A549 (cell line): Measurements from ENCODE around the gene RASL10A. TPM values are rescaled to one million over a fixed set of nuclear protein-coding genes. Genes with fewer than 3 reads are reported as not detected.

Source experiments
- ATAC-seq, 2 experiments: fragments of 200-7000 bp in 1 of 2; fragments of >200 bp in 1 of 2; cut with Nextera tagmentation in 1 of 2; cut with Tn5 transposase in 1 of 2; 3 replicates each; pipeline versions ENCODE4 v1.8.0 to v1.9.1; 2018 to 2020; ENCODE audit warnings: mild to moderate bottlenecking in 1 of 2, moderate library complexity in 1 of 2
- CTCF ChIA-PET: fragments of 300-600 bp; sonication (Branson Sonifier 250); formaldehyde crosslinking; extraction: SDS; loops from one replicate; lab custom pipeline; 2021; ENCODE audit warnings: antibody characterized with exemption, inconsistent platforms; lab: Yijun Ruan, JAX
- POLR2A ChIA-PET: fragments of 350-600 bp; formaldehyde crosslinking; extraction: SDS; loops from one replicate; lab custom pipeline; 2021; ENCODE audit warnings: antibody characterized with exemption, inconsistent platforms; lab: Yijun Ruan, JAX
- DNase-seq, 2 experiments: peaks; one replicate each; pipeline versions ENCODE4 v3.0.0 to v3.0.0-alpha.2; 2011 to 2016; ENCODE audit warnings: low read depth in 1 of 2, low spot score in 1 of 2
- FAIRE-seq: peaks from 2 replicates; lab custom pipeline; 2011; peaks lifted over from hg19 to GRCh38; lab: Jason Lieb, UNC
- H3K27ac ChIP-seq, 2 experiments: fragments of >200 bp; sonication (Bioruptor Twin); formaldehyde crosslinking; 3 replicates each; pipeline ENCODE4 v1.5.1; 2016 to 2017
- H3K4me1 ChIP-seq: fragments of >200 bp; sonication (Bioruptor Twin); formaldehyde crosslinking; 3 replicates; pipeline ENCODE4 v1.6.1; 2016
- H3K4me2 ChIP-seq: fragments of >200 bp; sonication (Bioruptor Twin); formaldehyde crosslinking; 3 replicates; pipeline ENCODE4 v1.6.1; 2016
- H3K4me3 ChIP-seq: fragments of >200 bp; sonication (Bioruptor Twin); formaldehyde crosslinking; 3 replicates; pipeline ENCODE4 v1.5.1; 2016
- H3K9me3 ChIP-seq: fragments of >200 bp; sonication (Bioruptor Twin); formaldehyde crosslinking; 3 replicates; pipeline ENCODE4 v1.6.1; 2016
- EHF ChIP-seq: fragments of 250-450 bp; sonication (Bioruptor Pico); IDR thresholded peaks from 2 replicates; pipeline ENCODE4 v1.5.0; 2020; ENCODE audit warnings: mild to moderate bottlenecking
- EHMT2 ChIP-seq: fragments of 200-600 bp; sonication (generic); IDR thresholded peaks from 2 replicates; pipeline ENCODE4 v1.6.1; 2016; ENCODE audit warnings: antibody characterized with exemption, low read depth, mild to moderate bottlenecking, moderate library complexity
- ELK1 ChIP-seq: fragments of 150-350 bp; IDR thresholded peaks from 2 replicates; pipeline ENCODE4 v1.6.1; 2014; ENCODE audit warnings: low read depth, mild to moderate bottlenecking, low read length
- ESRRA ChIP-seq: fragments of 150-350 bp; IDR thresholded peaks from 2 replicates; pipeline ENCODE4 v1.6.1; 2014; ENCODE audit warnings: mild to moderate bottlenecking, low read length, borderline replicate concordance
- GATA3 ChIP-seq: IDR thresholded peaks from 2 replicates; pipeline ENCODE4 v1.6.1; 2012; ENCODE audit warnings: borderline replicate concordance
- HEYL ChIP-seq: fragments of 250-450 bp; sonication (Bioruptor Pico); IDR thresholded peaks from 2 replicates; pipeline ENCODE4 v1.8.0; 2021; ENCODE audit warnings: mild to moderate bottlenecking, moderate library complexity
- HMGXB4 ChIP-seq: fragments of 250-450 bp; sonication (Bioruptor Pico); IDR thresholded peaks from 2 replicates; pipeline ENCODE4 v1.5.0; 2021; ENCODE audit warnings: mild to moderate bottlenecking, moderate library complexity, borderline replicate concordance
- HOXA7 ChIP-seq: fragments of 250-450 bp; sonication (Bioruptor Pico); IDR thresholded peaks from 2 replicates; pipeline ENCODE4 v1.5.0; 2020; ENCODE audit warnings: mild to moderate bottlenecking, moderate library complexity
- KDM1A ChIP-seq: fragments of 200-600 bp; sonication (generic); IDR thresholded peaks from 2 replicates; pipeline ENCODE4 v1.6.1; 2016; ENCODE audit warnings: low read depth, mild to moderate bottlenecking
- KDM5A ChIP-seq: fragments of 200-600 bp; sonication (generic); IDR thresholded peaks from 2 replicates; pipeline ENCODE4 v1.6.1; 2016; ENCODE audit warnings: antibody characterized with exemption, mild to moderate bottlenecking
- NPAS2 ChIP-seq: fragments of 250-450 bp; sonication (Bioruptor Pico); IDR thresholded peaks from 2 replicates; pipeline ENCODE4 v1.8.0; 2022; ENCODE audit warnings: mild to moderate bottlenecking, moderate library complexity, borderline replicate concordance
- NR3C1 ChIP-seq: fragments of >200 bp; sonication (Bioruptor Twin); formaldehyde crosslinking; IDR thresholded peaks from 3 replicates; pipeline ENCODE4 v1.6.1; 2017
- RCOR1 ChIP-seq: fragments of 150-350 bp; IDR thresholded peaks from 2 replicates; pipeline ENCODE4 v1.6.1; 2014; ENCODE audit warnings: antibody characterized with exemption, low read length, low read depth
- REST ChIP-seq: fragments of 200-600 bp; sonication (generic); IDR thresholded peaks from 2 replicates; pipeline ENCODE4 v1.6.1; 2016; ENCODE audit warnings: antibody characterized with exemption, mild to moderate bottlenecking, moderate library complexity
- RNF2 ChIP-seq: fragments of 200-600 bp; sonication (generic); IDR thresholded peaks from 2 replicates; pipeline ENCODE4 v1.6.1; 2016; ENCODE audit warnings: low read depth, mild to moderate bottlenecking, antibody characterized with exemption, moderate library complexity, borderline replicate concordance
- SREBF2 ChIP-seq: fragments of 450-650 bp; IDR thresholded peaks from 2 replicates; pipeline ENCODE4 v1.6.1; 2014; ENCODE audit warnings: mild to moderate bottlenecking, moderate library complexity
- TP53 ChIP-seq: fragments of 250-450 bp; sonication (Bioruptor Pico); IDR thresholded peaks from 2 replicates; pipeline ENCODE4 v1.5.0; 2021; ENCODE audit warnings: mild to moderate bottlenecking, moderate library complexity
- ZC3H11A ChIP-seq: fragments of 450-650 bp; IDR thresholded peaks from 2 replicates; pipeline ENCODE4 v1.6.1; 2014; ENCODE audit warnings: antibody characterized with exemption, mild to moderate bottlenecking
- ZFP36 ChIP-seq: fragments of 450-650 bp; IDR thresholded peaks from 2 replicates; pipeline ENCODE4 v1.6.1; 2014; ENCODE audit warnings: borderline replicate concordance; ENCODE audit not compliant: partially characterized antibody
- ZNF302 ChIP-seq: fragments of 250-450 bp; sonication (Bioruptor Pico); IDR thresholded peaks from 2 replicates; pipeline ENCODE4 v1.9.0; 2021; ENCODE audit warnings: inconsistent platforms, mild to moderate bottlenecking, moderate library complexity
- WGBS: methylation state at CpG from one replicate; pipeline ENCODE4 v1.1.6; 2017; ENCODE audit errors: missing lambda C conversion rate; 5-methylcytosine and 5-hydroxymethylcytosine counted together
- polyA plus RNA-seq, 4 experiments: library from polyadenylated mRNA; depleted of rRNA in 3 of 4; stranded (reverse); fragments of >200 nt; fragmentation: RNase III in 1 of 4; extraction: RNeasy Plus Mini Kit Qiagen cat#74134 plus additional on column Dnase treatment in 1 of 4; gene quantifications; 2 replicates in 3 of 4; 3 replicates in 1 of 4; pipeline ENCODE4 v1.2.3, GENCODE V29; 2011 to 2017

RASL10A gene
- polyA plus RNA-seq, 2 of the 4 experiments (the other 2 are of a cell fraction): 0.08 to 0.25 TPM

- H3K9me3 ChIP-seq: no peaks in the 10 kb centered on the region
- H3K4me1 ChIP-seq: no peaks in the 10 kb centered on the region
- TF ChIP-seq HEYL (CRISPR knock-in tag): no peak
- no peak for TF ChIP-seq SREBF2
- no peak for TF ChIP-seq NPAS2 (CRISPR knock-in tag)
- TF ChIP-seq ZC3H11A: no peak
- TF ChIP-seq ZFP36: no peak
- no peak for TF ChIP-seq REST
- TF ChIP-seq EHMT2: no peak
- no peak for TF ChIP-seq TP53 (CRISPR knock-in tag)
- no peak for TF ChIP-seq RCOR1
- TF ChIP-seq ZNF302 (CRISPR knock-in tag): no peak
- no peak for TF ChIP-seq KDM5A
- H3K4me3 ChIP-seq: no peak overlapping the region
- DNase-seq (no peak), FAIRE-seq (no peak), ATAC-seq (no peak)
- POLR2A ChIA-PET: no interaction called here
- 92% methylated on average over 9 of the region's 9 CpGs for WGBS
- no peak overlapping the region for H3K4me2 ChIP-seq
- CTCF ChIA-PET: interaction anchor here (3.2 kb wide), 1 partner anchor 46 kb away, joined by 11 read pairs; the partner anchor contains the start of gene GAS2L1
- H3K27ac ChIP-seq: no peak overlapping the region
Measured at GRCh38 chr22:29352778-29353177, 37.3 kb upstream of the RASL10A start.

GRCh38 chr22:29351891-29352290 lies 36.4 kb upstream of the RASL10A start:
- ATAC-seq: no peak
- TF ChIP-seq NR3C1: no peak
- no peak for TF ChIP-seq KDM1A
- no peak for TF ChIP-seq HMGXB4
- no peaks in the 10 kb centered on the region for H3K4me1 ChIP-seq
- no peak overlapping the region for H3K27ac ChIP-seq
- no peak for DNase-seq
- ChIA-PET POLR2A (no interaction called here), CTCF (no interaction called here)
- no peak for FAIRE-seq
- H3K4me3 ChIP-seq: no peak overlapping the region
- H3K4me2 ChIP-seq: no peak overlapping the region
- no peaks in the 10 kb centered on the region for H3K9me3 ChIP-seq
- WGBS: 96% methylated on average over 3 of the region's 9 CpGs

- CTCF ChIA-PET: interaction anchor here (0.6 to 5.7 kb wide), 2 partner anchors 8 to 44 kb away, joined by 3 to 33 read pairs; no protein-coding TSS in a partner anchor
- FAIRE-seq: no peak
- H3K4me1 ChIP-seq: no peaks in the 10 kb centered on the region
- no peak overlapping the region for H3K4me3 ChIP-seq
- H3K4me2 ChIP-seq: no peak overlapping the region
- POLR2A ChIA-PET: no interaction called here
- no peak for DNase-seq
- whole genome bisulfite sequencing: 98% methylated on average over 5 of the region's 6 CpGs
- H3K9me3 ChIP-seq: no peaks in the 10 kb centered on the region
- H3K27ac ChIP-seq: no peak overlapping the region
- no peak for ATAC-seq
- TF ChIP-seq RNF2 (no peak), HMGXB4 (no peak), ELK1 (no peak), HEYL (CRISPR knock-in tag) (no peak), SREBF2 (no peak), REST (no peak), HOXA7 (CRISPR knock-in tag) (no peak), TP53 (CRISPR knock-in tag) (no peak), GATA3 (no peak), ESRRA (no peak), EHF (no peak), RCOR1 (no peak)
Measured at GRCh38 chr22:29351042-29351441, 35.5 kb upstream of the RASL10A start.
